Measurements from ENCODE around the gene KLHL9.
A peak's percentile ranks its signal among the peaks of the same experiment; 100 is the strongest.

The KLHL9 gene

GRCh38 chr9:21317956-21318923, 17.0 kb downstream of the KLHL9 start:
- peak; percentile 14 for DNase-seq

GRCh38 chr9:21316860-21317259, 18.3 kb downstream of the KLHL9 start:
- DNase-seq = no peak

GRCh38 chr9:21316032-21316842, 19.0 kb downstream of the KLHL9 start:
- DNase-seq = no peak

GRCh38 chr9:21314152-21314551, 21.1 kb downstream of the KLHL9 start:
- no peak for DNase-seq

GRCh38 chr9:21311889-21312288, 23.3 kb downstream of the KLHL9 start:
- no peak for DNase-seq

GRCh38 chr9:21305213-21305612, 30.0 kb downstream of the KLHL9 start, which contains the start of gene IFNA5:
IFNA5 (minus strand) TSS chr9:21305313; CDS start chr9:21305256, 57 bp downstream.
- no peak for DNase-seq

GRCh38 chr9:21295992-21296391, 39.2 kb downstream of the KLHL9 start:
- DNase-seq = no peak

- DNase-seq = no peak
Measured at GRCh38 chr9:21294904-21295538, 40.2 kb downstream of the KLHL9 start.

- no peak for DNase-seq
Measured at GRCh38 chr9:21294364-21294774, 40.8 kb downstream of the KLHL9 start.

GRCh38 chr9:21289848-21290247, 45.4 kb downstream of the KLHL9 start:
- no peak for DNase-seq

GRCh38 chr9:21287280-21287679, 47.9 kb downstream of the KLHL9 start:
- no peak for DNase-seq

GRCh38 chr9:21286659-21287058, 48.5 kb downstream of the KLHL9 start:
- DNase-seq = no peak

- DNase-seq = no peak
Measured at GRCh38 chr9:21286099-21286498, 49.1 kb downstream of the KLHL9 start.

GRCh38 chr9:21281275-21281674, 53.9 kb downstream of the KLHL9 start:
- no peak for DNase-seq
